Activated CD4-positive, CD25-positive, alpha-beta regulatory T cell treated with anti-CD3 and anti-CD28 coated beads, Interleukin-2, amount 50 U/mL, for 24 hours (primary cell): ENCODE measurements around the gene PTPRN2.
"Not testable (repeated sequence)": the region's sequence is repeated elsewhere in the genome, so short reads cannot be mapped to it uniquely, and the experiment has no call there.

Source experiments
- ATAC-seq, 2 donors: fragments of 150-1000 bp; cut with Tn5 transposase; one replicate each; pipeline ENCODE4 v1.10.0; 2021; ENCODE audit warnings: mild to moderate bottlenecking in 1 of 2, moderate library complexity in 1 of 2

Gene PTPRN2

DNA sequence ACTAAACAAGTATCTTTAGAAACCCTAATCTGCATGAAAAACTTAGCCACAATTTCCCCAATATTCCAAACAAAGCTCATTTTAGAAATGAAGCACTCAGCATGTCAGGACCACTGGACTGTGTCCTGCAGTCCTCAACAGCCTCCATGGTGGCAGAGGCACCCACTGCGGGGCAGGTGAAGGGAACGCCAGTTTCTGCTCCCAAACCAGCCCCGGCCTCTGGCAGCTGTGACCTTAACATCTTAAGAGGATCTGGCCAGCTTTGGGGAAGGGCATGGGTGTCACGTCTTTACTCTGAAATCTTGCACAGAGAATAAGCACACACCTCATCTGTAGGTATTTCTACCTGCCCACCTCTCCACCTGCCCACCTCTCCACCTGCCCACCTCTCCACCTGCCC lies 988.1 kb downstream of the PTPRN2 start:
- ATAC-seq = no peak

DNA sequence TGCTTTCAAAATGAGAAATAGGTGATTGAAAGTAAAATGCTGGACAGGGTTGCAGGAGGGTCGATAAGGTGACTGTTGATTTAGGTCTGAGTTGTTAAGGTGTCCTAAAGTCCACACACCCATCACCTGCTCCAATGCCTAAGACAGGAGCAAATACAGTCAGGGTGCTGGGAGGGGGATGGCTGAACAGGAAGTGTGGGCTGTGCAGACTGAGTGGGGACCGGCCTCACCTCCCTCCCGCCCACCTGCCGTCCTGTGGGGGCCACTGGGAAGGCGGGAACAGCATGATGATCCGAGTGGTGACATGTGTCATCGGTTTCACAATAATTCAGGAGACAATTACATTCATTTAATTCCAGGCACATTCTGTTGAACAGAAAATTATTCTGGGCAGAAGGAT lies 990.1 kb downstream of the PTPRN2 start:
- ATAC-seq = no peak

DNA sequence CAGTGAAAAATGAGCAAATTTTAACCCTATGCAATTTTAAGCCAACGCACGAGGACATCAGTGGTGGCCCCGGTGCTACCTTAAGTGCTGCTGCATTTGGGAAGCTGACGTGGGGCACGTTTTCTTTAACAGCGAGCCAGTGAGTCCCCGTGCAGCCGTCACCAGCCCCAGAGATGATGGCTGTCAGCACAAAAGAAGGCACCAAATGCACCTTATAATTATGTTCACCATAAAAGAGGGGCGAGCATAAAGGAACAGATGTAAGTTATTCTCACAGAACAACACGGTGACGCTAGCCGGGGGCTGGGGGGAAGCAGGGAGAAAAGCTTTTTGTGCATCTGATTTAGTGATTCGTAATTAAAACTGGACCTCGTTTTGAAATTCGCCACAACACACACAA lies 990.7 kb downstream of the PTPRN2 start:
- ATAC-seq = no peak

DNA sequence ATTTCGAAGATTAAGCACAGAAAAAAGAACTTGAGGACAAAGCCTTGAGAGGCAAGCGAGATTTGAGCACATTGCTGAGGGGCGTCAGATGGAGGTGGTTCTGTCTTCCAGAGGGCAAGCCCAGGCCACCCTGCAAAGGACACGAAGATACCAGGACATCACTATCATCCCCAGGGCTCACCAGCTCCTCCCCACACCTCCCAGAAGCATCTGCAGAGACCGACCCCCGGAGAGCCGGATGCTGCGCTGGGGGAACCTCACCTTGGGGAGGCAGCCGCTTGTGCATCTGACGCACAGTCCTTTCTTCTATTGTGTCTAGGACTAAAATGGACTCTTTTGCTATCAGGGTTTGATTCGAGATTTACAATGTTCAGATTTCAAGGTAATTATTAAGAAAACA lies 991.2 kb downstream of the PTPRN2 start:
- ATAC-seq = no peak

DNA sequence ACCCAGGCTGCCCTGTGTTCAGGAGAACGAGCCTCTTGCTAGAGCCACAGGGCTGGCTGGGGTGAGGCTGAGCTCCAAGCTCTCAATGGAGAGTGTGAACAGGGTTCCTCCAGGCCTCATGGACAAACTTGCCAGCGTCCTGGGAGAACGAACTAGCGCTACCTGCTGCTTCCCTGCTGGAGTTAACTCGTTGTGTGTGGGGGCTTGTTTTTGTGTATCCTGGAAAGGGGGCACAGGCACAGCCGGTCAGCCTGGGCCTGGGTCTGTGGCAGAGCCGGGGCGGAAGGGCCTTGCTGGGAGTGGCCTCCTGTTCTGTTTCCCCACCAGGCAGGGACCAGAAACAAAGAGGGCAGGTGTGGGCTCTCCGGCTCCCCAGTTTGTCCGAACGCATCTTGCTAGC lies 991.6 kb downstream of the PTPRN2 start:
- no peak for ATAC-seq

DNA sequence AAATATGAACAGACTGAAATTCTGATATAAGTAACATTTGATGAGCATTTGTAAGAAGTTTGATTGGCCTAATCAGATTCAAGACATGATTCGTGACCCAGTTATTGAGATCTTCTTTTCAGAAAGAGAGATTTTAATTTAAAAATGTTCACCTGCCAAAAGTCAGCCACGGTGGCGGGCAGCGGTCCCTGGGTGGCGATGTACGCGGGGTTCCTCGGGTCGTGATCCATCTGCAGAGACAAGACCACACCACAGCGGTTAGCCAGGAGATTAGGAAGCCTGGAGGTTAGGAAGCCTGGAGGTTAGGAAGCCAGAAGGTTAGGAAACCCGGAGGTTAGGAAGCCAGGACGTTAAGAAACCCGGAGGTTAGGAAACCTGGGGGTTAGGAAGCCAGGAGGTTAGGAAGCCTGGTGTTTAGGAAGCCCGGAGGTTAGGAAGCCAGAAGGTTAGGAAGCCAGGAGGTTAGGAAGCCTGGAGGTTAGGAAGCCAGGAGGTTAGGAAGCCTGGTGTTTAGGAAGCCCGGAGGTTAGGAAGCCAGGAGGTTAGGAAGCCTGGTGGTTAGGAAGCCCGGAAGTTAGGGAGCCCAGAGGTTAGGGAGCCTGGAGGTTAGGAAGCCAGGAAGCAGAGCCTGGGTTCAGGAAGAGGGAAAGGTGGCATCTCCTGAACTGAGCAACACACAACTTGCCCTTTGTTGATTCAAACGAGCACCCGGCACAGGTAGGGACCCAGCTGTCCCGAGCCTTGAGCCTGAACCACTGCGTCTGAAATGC lies 992.4 kb downstream of the PTPRN2 start:
- ATAC-seq = no peak

DNA sequence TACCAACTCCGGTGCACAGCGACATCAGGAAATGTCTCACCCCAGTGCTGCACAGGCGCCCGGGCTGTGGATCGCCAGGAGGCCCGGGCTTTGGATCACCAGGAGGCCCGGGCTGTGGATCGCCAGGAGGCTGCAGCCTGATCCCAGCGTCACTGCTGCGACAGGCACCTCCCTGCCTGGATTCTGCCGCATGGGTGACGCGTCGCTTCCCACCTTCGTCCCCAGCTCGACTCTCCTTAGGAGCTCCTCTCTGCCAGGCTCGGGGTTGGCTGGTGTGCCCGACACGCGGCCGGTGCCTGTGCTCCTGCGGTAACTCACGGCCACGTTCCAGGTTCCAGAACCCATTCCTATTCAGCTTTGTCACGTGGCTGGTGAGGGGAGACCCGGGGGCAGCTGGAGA lies 993.3 kb downstream of the PTPRN2 start:
- ATAC-seq = no peak

DNA sequence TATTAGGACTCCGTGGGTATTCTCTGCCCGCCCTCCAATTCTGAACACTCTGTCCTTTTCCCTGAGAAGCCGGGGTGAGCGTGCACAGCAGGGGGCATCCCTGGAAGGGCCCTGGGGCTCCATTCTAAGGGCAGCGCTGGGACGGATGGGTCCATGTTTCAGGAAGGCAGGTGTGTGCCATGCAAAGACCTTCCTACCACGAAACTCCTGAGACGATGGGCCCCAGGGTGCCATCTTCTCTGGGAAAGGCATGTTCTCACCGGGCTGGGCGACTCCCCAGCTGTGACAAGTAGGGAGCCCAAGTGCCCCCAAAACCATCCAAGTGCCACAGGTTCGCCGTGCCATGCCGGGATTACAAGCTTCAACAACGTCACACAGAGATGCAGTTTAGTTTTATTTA lies 994.1 kb downstream of the PTPRN2 start:
- ATAC-seq = no peak

DNA sequence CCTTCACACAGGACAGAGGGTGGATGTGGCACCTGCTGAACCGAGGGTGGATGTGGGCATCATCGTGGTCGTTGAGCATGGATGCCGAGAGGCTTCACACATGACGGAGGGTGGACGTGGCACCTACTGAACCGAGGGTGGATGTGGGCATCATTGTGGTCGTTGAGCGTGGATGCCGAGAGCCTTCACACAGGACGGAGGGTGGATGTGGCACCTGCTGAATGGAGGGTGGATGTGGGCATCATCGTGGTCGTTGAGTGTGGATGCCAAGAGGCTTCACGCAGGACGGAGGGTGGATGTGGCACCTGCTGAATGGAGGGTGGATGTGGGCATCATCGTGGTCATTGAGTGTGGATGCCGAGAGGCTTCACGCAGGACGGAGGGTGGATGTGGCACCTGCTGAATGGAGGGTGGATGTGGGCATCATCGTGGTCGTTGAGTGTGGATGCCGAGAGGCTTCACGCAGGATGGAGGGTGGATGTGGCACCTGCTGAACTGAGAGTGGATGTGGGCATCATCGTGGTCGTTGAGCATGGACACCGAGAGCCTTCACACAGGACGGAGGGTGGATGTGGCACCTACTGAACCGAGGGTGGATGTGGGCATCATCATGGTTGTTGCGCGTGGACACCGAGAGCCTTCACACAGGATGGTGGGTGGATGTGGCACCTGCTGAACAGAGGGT lies 994.8 kb downstream of the PTPRN2 start:
- not testable (repeated sequence) for ATAC-seq

DNA sequence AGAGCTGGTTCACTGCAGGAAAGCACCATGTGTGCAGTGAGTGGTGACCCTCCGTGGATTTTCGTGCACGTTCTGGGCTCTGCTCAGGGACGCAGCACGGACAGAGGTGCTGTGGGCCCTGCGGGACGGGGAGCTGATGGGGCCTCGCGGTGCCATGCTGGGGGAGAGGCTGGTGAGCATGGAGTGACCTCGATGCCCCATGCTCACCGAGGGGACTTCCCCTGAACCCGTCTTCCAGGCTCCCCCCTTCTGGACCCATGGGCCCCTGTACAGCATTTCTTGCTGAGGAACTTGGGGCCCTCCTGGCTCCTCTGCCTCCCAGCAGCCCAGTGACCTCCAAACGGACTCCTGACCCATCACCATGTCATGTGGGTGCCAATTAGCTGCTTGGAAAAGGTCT lies 997.1 kb downstream of the PTPRN2 start:
- ATAC-seq = no peak

DNA sequence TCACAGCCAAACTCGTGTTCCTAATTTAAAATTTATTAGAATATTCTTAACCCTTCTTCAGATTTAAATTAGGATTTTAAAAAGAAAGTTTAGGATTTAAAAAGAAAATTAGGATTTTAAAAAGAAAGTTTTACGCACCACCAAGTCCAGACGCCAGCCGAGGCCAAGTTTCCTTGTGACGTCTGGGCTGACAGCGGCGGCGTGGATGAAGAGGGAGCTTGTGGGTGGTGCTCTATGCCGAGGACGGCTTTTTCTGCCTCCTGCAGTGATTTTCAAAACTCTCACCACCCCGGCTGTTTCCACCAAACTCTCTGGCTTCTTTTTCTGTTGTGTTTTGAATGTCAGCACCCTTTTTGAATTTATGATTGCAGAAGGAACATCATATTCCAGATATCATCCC lies 997.9 kb downstream of the PTPRN2 start:
- ATAC-seq = no peak

DNA sequence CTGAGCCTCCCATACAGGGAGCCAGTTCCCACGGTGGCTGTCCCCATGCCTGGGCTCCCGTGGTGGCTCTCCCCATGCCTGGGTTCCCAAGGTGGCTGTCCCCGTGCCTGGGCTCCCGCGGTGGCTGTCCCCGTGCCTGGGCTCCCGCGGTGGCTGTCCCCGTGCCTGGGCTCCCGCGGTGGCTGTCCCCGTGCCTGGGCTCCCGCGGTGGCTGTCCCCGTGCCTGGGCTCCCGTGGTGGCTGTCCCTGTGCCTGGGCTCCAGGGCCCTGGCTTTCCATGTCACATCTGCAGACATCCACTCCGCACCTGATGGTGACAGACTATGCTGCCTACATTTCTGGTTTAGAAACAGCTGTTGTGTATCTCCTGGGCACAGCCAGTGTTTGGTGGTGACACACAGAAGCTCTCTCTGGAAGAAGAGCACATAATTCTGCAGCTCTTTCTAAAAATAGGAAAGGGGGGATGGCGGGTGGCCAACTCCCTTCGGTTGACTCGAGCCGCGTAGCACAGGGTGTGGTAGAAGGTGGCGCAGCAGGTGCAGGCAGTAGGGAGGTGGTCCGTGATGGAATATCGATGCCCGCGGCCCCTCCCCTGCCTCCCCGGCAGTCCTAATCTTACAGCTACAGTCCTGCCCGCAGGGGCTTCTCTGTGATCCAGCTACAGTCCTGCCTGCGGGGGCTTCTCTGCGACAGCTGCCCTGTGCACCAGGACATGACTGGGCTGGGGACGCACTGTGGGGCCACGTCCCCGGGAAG lies 999.6 kb downstream of the PTPRN2 start:
- no peak for ATAC-seq

DNA sequence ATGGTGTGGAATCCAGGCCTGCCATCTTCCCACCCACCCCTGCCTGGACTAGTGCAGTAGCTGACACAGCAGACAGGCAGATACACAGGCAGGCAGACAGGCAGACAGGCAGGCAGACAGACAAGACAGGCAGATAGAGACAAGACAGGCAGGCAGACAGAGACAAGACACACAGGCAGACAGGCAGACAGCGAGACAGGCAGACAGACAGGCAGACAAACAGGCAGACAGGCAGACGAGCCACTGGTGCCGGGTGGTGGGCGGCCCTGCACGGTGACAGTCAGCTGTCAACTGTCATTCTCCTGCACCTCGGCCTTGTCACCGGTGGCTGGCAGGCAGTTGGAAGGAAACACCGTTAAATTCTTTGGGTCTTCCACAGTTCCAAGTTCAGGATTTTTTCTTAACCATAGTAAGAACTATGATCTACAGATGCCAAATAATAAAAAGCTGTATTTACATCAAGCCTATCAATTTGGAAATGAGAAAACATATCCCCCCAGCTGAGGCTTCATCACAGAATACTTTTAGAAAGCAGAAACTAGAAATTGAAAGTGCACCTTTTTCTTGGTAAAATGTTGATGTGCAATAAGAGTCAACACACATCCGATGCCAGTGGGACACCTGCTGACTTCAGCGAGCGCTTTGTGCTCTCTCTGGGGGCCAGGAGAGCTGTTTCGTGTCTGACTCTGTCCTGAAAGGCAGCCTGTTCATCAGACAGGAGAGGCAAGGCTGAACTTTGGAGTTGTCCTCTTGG lies 1000.4 kb downstream of the PTPRN2 start:
- ATAC-seq = no peak

DNA sequence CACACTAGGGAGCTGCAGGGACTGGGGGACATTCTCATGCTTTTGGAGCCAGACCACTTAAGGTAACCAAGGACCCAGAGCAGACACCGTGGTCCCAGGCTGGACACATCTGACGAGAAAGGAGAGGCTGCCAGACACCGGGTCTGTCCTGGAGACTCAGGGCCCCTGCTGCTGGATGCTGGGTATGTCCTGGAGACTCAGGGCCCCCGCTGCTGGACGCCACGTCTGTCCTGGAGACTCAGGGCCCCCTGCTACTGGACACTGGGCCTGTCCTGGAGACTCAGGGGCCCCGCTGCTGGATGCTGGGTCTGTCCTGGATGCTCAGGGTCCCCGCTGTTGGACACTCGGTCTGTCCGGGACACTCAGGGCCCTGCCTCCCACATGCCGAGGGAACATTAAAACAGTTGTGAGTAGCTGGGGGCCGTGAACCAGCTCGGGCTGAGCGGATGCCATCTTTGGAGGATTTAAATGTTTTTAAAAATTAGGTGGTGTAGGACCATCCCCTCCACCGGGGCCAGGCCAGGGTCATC lies 1001.1 kb downstream of the PTPRN2 start:
- ATAC-seq = no peak

DNA sequence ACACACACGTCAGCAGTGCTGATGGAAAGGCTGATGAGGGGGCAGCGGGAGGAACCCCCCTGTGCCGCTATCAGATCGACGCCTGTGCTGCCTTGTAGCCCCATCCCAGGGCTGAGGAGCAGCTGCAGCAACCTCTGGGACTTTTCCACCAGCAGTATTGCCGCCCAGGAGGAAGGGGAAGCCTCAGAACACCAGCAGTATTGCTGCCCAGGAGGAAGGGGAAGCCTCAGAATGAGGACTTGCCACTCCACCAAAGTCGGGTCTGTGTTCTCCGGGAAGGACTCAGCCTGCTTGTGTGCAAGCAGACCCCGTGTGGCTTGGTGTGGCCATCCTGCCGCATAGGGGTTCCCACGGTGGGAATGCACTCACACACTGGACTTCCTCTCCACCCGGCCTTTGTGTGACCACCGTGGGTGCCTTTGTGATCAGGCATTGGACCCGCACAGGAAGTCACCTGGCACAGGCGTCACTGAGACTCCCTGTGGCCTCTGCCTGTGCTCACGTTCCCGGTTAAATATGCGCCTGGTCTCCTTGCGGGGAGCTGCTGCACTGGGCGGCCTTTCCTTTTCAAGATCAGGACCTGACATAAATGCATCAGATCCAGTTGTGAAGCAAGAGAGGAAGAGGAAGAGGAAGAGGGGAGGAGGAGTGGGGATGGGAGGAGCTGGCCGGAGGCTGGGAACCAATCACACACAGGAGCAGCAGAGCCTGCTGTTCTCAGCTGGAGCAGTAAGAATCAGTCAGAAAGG lies 1002.3 kb downstream of the PTPRN2 start:
- ATAC-seq = peak; percentile 21 to 24

DNA sequence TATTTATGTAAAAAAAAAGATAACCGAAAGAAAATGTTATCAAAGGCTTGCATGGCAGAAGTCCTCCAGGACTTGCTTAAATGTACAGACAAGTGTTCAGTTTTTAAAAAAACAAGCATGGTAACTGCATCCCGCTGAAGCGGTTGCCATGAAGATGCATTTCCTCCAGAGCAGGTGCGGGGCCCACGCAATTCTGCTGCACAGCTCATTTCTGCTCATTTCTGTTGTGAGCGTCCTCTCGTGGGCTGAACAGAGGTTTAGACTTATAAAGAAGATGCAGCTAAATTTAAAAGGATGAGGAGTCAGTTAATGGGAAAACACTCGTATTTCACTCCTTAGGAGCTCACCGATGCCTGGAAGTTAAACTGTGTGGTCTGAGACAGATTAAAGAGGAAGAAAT lies 1003.2 kb downstream of the PTPRN2 start:
- ATAC-seq = no peak

DNA sequence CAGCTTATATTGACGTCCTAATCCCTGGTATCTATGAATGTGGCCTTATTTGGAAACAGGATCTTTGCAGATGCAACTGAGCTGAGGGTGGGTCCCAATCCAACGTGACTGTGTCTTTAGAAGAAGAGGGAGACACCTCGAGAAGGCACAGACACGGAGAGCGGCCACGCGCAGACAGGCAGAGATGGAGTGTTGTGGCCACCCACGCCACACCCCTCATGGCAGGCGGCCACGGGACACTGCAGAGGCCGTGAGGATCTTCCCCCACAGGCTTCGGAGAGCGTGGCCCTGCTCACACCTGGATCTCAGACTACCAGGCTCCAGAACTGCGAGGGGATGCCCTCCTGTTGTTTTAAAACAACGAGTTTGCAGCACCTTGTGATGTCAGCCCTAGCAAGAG lies 1005.9 kb downstream of the PTPRN2 start:
- ATAC-seq = no peak

DNA sequence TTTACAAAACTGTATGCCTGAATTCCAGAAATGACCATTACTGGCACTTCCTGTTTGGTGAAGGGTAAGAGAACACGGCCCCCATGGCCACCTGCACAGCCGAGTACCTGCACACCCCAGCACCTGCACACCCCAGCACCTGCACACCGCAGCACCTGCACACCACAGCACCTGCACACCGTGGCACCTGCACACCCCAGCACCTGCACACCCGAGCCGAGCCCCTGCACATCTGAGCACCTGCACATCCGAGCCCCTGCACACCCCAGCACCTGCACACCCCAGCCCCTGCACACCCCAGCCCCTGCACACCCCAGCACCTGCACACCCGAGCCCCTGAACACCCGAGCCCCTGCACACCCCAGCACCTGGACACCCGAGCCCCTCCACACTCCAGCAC lies 1007.3 kb downstream of the PTPRN2 start:
- ATAC-seq = no peak

DNA sequence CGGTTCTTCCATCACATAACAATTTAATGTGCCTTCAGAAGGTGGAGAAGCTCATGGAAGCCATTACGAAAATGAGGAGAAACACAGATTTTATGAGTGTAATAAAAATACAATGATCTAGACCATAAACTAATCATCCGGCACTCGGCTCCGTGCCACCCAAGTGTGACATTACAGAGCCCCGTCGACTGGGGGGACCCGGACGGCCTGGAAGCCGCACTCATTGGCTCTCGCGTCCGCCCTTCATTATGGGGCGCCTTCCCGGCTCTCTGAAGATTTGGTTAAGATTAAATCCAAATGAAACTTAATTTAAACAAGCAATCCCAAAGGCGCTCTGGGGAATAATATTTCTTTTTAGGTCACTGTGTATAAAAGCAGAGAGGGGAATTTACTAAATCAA lies 1008.2 kb downstream of the PTPRN2 start:
- no peak for ATAC-seq

DNA sequence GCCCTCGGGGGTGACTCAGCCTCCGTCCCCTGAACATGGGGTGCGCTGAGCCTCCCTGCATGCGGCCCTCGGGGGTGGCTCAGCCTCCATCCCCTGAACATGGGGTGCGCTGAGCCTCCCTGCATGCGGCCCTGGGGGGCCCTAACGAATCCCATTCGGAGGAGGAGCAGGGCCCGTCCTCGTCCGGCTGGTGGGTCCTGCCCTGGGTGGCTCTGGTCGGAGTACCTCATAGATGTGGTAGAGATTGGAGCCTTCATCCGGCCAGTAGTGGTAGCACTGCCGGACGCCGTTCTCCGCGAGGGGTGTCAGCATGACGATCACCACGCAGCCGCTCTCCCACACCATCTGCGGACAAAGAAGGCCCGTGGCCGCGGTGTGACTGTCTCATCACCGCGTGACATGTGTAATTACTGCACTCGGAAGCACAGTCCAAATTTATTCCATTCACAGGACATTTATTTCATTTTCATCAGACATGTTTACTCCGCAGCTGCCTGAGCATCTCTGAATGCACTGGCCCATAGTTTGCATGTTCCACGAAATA lies 1009.8 kb downstream of the PTPRN2 start:
- no peak for ATAC-seq

DNA sequence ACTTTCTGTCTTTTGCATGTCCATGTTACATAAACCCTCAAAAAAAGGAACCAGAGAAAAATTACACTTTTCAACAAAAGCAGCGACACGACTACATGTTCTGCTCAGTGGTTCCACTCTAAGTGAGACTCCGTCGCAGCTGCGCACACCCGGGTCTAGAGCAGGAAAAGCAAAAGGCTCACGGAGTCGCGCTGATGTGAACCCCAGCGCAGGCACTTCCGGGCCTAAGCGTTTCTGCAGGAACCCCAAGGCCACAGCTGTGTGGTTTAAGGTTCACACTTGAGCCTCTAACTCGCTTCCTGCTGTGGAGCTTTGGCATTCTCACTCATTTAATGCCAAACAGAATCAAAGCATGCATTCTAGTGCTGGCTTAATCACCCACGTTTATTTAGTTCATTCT lies 1010.6 kb downstream of the PTPRN2 start:
- ATAC-seq = no peak

DNA sequence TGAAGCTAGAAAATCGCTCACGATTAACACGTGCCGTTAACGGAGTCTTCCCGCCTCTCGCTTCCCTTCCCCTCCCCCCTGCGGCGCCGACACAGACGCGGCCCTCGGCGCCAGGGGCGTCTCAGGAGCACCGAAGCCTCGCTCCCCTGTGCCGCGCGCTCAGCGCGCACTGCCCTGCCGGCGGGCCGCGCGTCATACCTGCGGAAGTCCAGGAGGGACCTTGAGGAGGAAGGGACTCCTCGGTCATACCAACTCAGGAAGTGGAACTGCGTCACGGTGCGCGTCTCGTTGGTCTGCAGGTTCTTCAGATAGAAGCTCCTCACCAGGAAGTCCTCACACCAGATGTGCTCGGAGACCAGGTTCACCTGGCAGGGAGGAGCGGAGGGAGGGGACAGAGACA lies 1011.2 kb downstream of the PTPRN2 start:
- peak; percentile 79 to 81 for ATAC-seq
